Natural killer cell (primary cell): ENCODE results near the gene PKIB. TPM values are rescaled to one million over a fixed set of nuclear protein-coding genes. Genes with fewer than 3 reads are reported as not detected.
"Not testable (repeated sequence)": the region's sequence is repeated elsewhere in the genome, so short reads cannot be mapped to it uniquely, and the experiment has no call there.

Source experiments
- ATAC-seq, 3 donors: fragments of 150-1000 bp in 2 of 3; fragments of 200-7000 bp in 1 of 3; cut with Tn5 transposase; 1 replicate in 1 of 3; 2 replicates in 2 of 3; pipeline ENCODE4 v1.10.0; 2021; ENCODE audit warnings: mild to moderate bottlenecking in 2 of 3, moderate library complexity in 2 of 3
- DNase-seq, 2 donors: peaks; one replicate each; pipeline versions ENCODE4 v3.0.0 to v3.0.0-alpha.2; 2013 to 2021; ENCODE audit warnings: mixed read lengths in 1 of 2
- H3K27ac ChIP-seq: one replicate; pipeline ENCODE4 v1.5.1; 2013; ENCODE audit warnings: mild to moderate bottlenecking, low read length
- H3K27me3 ChIP-seq: one replicate; pipeline ENCODE4 v1.6.1; 2013; ENCODE audit warnings: low read length; ENCODE audit not compliant: control insufficient read depth, insufficient read depth
- H3K36me3 ChIP-seq: one replicate; pipeline ENCODE4 v1.6.1; 2013; ENCODE audit warnings: low read length; ENCODE audit not compliant: control insufficient read depth, insufficient read depth
- H3K4me1 ChIP-seq: one replicate; pipeline ENCODE4 v1.6.1; 2013; ENCODE audit warnings: low read length; ENCODE audit not compliant: control insufficient read depth, insufficient read depth
- H3K4me3 ChIP-seq: one replicate; pipeline ENCODE4 v1.5.1; 2013; ENCODE audit warnings: low read length
- H3K9me3 ChIP-seq: one replicate; pipeline ENCODE4 v1.6.1; 2013; ENCODE audit warnings: low read length; ENCODE audit not compliant: control insufficient read depth, insufficient read depth
- H3K27ac Mint-ChIP-seq, 2 donors: one replicate each; pipeline ENCODE4 v1.8.0; 2022; ENCODE audit warnings: mild to moderate bottlenecking in 2 of 2, mixed read lengths in 2 of 2, moderate library complexity in 1 of 2
- H3K27me3 Mint-ChIP-seq, 2 donors: one replicate each; pipeline ENCODE4 v1.8.0; 2022; ENCODE audit warnings: low read depth in 2 of 2, mixed read lengths in 2 of 2
- H3K36me3 Mint-ChIP-seq: one replicate; pipeline ENCODE4 v1.8.0; 2022; ENCODE audit warnings: mixed read lengths
- H3K4me1 Mint-ChIP-seq, 2 donors: one replicate each; pipeline ENCODE4 v1.8.0; 2022; ENCODE audit warnings: mixed read lengths in 2 of 2
- H3K4me3 Mint-ChIP-seq: one replicate; pipeline ENCODE4 v1.8.0; 2022; ENCODE audit warnings: mild to moderate bottlenecking, moderate library complexity, mixed read lengths
- H3K9me3 Mint-ChIP-seq, 2 donors: one replicate each; pipeline ENCODE4 v1.8.0; 2022; ENCODE audit warnings: mixed read lengths in 2 of 2
- WGBS: methylation state at CpG from one replicate; pipeline ENCODE4 v1.1.7; 2013; ENCODE audit warnings: missing lambda C conversion rate; ENCODE audit not compliant: insufficient coverage; 5-methylcytosine and 5-hydroxymethylcytosine counted together
- intact Hi-C: fragments of 100-400 bp; cut with micrococcal nuclease; formaldehyde crosslinking; loops from one replicate; pipeline ENCODE4 v1.14.2; 2022
- total RNA-seq, 4 donors: library from RNA; stranded (reverse); fragments of 120-200 nt in 1 of 4; gene quantifications; one replicate each; pipeline versions ENCODE4 v1.2.3 to v1.2.4, GENCODE V29; 2013 to 2022
- TF ChIP-seq, protein P1 (sequence below): fragments of 200-600 bp; IDR thresholded peaks from one replicate; pipeline ENCODE4 v1.8.0; 2022; ENCODE audit warnings: antibody characterized with exemption

The PKIB gene
- total RNA-seq, 3 donors from 2014 or later (not counting 1 experiment from before 2014, with no cell fraction given) = 0.95 TPM; not detected in 2

DNA sequence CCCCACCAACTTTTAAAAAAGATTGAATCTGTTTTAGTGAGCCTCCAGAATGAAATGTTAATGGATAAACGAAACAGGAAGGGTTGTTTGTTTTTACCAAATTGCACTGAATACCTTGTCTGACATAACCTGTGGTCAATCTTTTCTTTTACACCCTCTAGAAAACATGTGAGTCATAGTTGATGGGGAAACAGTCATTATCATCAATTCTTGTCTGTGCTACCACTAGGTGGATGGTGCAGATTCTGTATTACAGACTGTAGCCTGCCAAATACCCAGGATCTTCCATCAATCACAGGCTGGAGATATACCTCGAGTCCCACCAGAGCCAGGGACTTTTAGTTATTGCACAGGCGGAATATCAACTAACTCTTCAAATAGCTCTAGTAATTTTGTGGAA, 29.5 kb upstream of the PKIB start:
- no peaks in the 10 kb centered on the region for H3K4me1 Mint-ChIP-seq
- no CpG with 5 or more reads among the region's 3 CpGs for WGBS

DNA sequence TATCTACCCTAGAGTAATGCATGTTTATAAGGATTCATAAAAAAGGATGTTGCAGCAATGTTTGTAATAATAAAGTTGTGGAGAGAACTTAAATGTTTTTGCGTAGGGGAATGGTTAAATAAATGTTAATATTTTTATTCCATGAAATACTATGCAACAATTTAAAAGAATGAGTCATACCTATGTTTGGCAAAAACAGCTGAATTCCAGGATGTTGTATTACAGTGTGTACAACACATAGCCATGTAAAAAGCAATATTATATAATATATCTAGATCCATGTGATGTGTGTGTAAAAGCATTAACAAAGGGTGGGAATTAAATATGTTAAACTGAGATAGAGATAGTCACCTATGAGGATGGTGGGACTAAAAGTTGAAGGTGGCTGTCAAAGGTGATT, 21.1 kb upstream of the PKIB start:
- Histone ChIP-seq H3K4me3 (no peak overlapping the region), H3K9me3 (no peaks in the 10 kb centered on the region), H3K36me3 (no peaks in the 10 kb centered on the region), H3K27me3 (no peaks in the 10 kb centered on the region), H3K4me1 (no peaks in the 10 kb centered on the region), H3K27ac (no peak overlapping the region)
- H3K9me3 Mint-ChIP-seq = peaks cover 0 to 6% of the 10 kb centered on the region in 2 donors
- DNase-seq (no peak), ATAC-seq (no peak)
- H3K27ac Mint-ChIP-seq = no peak overlapping the region
- no peaks in the 10 kb centered on the region for H3K36me3 Mint-ChIP-seq
- TF ChIP-seq, protein P1, sequence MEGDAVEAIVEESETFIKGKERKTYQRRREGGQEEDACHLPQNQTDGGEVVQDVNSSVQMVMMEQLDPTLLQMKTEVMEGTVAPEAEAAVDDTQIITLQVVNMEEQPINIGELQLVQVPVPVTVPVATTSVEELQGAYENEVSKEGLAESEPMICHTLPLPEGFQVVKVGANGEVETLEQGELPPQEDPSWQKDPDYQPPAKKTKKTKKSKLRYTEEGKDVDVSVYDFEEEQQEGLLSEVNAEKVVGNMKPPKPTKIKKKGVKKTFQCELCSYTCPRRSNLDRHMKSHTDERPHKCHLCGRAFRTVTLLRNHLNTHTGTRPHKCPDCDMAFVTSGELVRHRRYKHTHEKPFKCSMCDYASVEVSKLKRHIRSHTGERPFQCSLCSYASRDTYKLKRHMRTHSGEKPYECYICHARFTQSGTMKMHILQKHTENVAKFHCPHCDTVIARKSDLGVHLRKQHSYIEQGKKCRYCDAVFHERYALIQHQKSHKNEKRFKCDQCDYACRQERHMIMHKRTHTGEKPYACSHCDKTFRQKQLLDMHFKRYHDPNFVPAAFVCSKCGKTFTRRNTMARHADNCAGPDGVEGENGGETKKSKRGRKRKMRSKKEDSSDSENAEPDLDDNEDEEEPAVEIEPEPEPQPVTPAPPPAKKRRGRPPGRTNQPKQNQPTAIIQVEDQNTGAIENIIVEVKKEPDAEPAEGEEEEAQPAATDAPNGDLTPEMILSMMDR = no peak
- intact Hi-C loops = no loop called here
- no peak overlapping the region for H3K4me3 Mint-ChIP-seq
- no CpG with 5 or more reads among the region's 1 CpG for WGBS
- no peaks in the 10 kb centered on the region for H3K27me3 Mint-ChIP-seq
- no peaks in the 10 kb centered on the region for H3K4me1 Mint-ChIP-seq

More for the DNA sequence above, 29.5 kb upstream of the PKIB start:
- no peaks in the 10 kb centered on the region for H3K4me1 ChIP-seq
- Mint-ChIP-seq H3K9me3 (peaks cover 4 to 8% of the 10 kb centered on the region in 2 donors), H3K4me3 (no peak overlapping the region), H3K36me3 (no peaks in the 10 kb centered on the region), H3K27me3 (no peaks in the 10 kb centered on the region), H3K27ac (no peak overlapping the region)
- intact Hi-C loops = no loop called here
- H3K4me3 ChIP-seq = no peak overlapping the region
- no peaks in the 10 kb centered on the region for H3K36me3 ChIP-seq
- DNase-seq = no peak
- TF ChIP-seq, protein P1 = no peak
- no peaks in the 10 kb centered on the region for H3K27me3 ChIP-seq
- H3K27ac ChIP-seq = no peak overlapping the region
- ATAC-seq = no peak
- H3K9me3 ChIP-seq = no peaks in the 10 kb centered on the region

DNA sequence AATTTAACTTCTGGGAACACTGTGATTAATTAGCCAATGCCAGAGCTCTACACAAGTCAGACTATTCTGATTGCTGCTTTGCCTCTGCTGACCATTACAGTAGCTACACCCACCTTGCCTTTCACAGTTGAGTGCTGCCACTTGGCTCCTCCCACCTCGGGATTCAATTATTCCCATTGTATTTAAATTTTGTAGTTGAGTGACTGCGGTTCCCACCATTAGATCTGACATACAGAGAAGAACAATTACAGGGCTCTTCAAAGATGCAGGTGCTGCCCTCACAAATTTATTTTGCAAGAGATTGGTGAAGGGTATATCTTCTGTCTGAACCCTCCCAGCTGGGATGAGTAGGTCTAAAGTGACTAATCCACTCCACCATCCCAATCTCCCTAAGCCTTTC, 11.9 kb upstream of the PKIB start:
- H3K4me3 ChIP-seq, H3K9me3 ChIP-seq, intact Hi-C loops, ATAC-seq, H3K27me3 ChIP-seq, H3K4me1 Mint-ChIP-seq, H3K27me3 Mint-ChIP-seq, H3K4me1 ChIP-seq, H3K36me3 Mint-ChIP-seq, H3K4me3 Mint-ChIP-seq, H3K27ac Mint-ChIP-seq, DNase-seq, H3K9me3 Mint-ChIP-seq, H3K27ac ChIP-seq, H3K36me3 ChIP-seq: not testable (repeated sequence)
- WGBS = 83% methylated on average over 2 of the region's 2 CpGs

DNA sequence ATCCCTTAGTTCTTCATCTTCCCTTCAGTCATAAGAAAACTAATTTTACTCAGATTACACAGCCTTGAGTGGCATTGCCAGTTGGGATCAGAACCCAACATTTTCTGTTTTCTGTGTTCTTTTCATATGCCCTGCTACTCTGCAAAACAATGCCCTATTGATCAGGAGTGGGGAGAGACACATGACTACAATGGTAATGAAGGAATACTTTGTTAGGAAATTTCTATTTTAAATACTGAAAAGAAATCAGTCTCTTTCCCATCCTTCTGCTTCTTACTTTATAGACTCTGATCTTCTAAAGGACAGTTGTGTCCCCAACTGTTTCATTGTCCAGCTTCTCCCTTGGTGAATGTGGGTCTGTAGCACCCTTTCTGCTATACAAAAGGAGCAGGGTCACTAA, 5.5 kb upstream of the PKIB start:
- intact Hi-C loops = no loop called here
- Mint-ChIP-seq H3K9me3 (peaks cover 3 to 4% of the 10 kb centered on the region in 2 donors), H3K36me3 (no peaks in the 10 kb centered on the region), H3K4me3 (no peak overlapping the region), H3K4me1 (peaks cover 3 to 6% of the 10 kb centered on the region in 2 donors), H3K27me3 (peaks cover 0 to 8% of the 10 kb centered on the region in 2 donors), H3K27ac (no peak overlapping the region)
- TF ChIP-seq, protein P1 = no peak
- Histone ChIP-seq H3K27me3 (no peaks in the 10 kb centered on the region), H3K27ac (no peak overlapping the region), H3K36me3 (no peaks in the 10 kb centered on the region), H3K9me3 (no peaks in the 10 kb centered on the region), H3K4me1 (no peaks in the 10 kb centered on the region), H3K4me3 (no peak overlapping the region)
- ATAC-seq (no peak), DNase-seq (no peak)
